Muscle of arm (tissue), 12 donors: Measurements from ENCODE around the gene PROSER1. TPM values are rescaled to one million over a fixed set of nuclear protein-coding genes. Genes with fewer than 3 reads are reported as not detected.
"Not testable (repeated sequence)": the region's sequence is repeated elsewhere in the genome, so short reads cannot be mapped to it uniquely, and the experiment has no call there.

Experiments
- DNase-seq: peaks from one replicate; pipeline ENCODE4 v3.0.0-alpha.2; 2013
- polyA plus RNA-seq, 12 donors: library from polyadenylated mRNA; unstranded; fragments of 120-200 nt; gene quantifications; one replicate each; pipeline ENCODE4 v1.2.1, GENCODE V29; 2013; ENCODE audit not compliant: insufficient read length in 12 of 12

The PROSER1 gene
- polyA plus RNA-seq, 12 donors, result 20.3 to 46.9 (median 32.1) TPM; not detected in 1

DNA sequence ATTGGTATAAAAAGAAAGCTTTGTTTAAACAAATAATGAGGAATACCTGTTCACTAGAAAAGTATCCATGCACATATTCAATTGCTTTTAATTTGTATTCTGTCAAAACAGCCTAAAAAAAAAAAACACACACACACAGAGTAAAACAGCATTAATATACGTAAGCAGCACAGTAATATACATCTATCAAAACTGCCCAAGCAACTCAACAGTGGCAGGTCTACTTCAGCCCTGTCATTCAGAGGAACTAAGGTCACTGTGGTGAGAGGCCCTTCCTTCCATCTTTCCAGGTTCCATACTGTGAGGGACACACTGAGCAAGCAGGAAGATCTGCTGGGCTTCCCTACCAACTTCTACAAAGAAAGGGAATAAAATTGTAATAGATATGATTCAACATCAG is 3.8 kb downstream of the PROSER1 start:
- DNase-seq, result no peak

DNA sequence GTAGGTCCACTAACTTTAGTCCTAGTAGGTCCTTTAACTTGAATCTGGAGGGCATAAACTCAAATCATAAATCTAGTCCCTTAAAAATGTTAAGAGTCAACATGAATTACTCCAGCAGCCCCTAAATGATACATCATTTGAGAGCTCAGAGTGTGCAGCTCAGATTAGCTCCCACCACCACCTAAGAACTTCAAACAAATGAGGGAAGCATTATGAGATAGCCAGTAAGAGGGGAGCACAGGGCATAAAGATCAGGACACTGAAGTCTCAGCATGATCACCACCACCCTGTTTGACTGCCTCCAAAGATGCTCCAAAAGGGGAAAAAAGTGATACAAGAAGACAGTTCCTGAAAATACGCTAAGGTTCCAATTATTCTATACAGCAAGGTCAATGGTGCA is 5.7 kb downstream of the PROSER1 start:
- no peak for DNase-seq

DNA sequence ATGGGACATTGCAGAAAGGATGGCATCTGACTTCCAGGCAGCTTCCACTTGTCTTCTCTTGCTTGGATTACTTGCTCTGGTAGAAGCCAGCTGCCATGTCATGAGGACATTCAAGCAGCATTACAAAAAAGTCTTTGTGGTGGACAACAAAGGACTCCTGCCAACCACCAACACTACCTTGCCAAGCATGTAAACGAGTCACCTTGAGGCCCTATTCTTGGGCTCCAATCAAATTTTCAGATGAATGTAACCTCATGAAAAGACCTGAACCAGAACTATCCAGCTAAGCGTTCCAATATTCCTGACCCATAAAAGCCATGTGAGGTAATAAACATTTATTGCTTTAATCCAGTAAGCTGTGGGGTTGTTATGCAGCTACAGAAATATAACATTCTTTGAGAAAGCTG is 12.5 kb downstream of the PROSER1 start:
- no peak for DNase-seq

DNA sequence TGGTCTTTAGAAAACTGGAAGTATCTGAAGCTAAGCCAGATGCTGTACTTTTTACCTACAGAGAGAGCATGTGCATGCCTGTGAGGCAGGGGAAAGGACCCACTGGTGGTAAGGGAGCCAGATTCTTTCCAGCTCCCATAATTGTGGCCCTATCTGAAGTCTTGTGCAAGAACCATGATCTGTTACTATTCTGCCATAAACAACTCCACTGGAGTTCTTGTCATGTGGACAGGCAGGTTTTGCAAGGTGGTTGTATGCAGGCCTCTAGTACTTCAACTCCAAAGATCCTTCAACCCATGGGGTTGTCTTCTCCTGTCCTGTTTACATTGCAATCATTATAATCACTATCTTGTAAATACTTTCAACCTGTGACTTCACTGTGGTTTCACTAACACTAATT is 14.1 kb downstream of the PROSER1 start:
- DNase-seq, result no peak

DNA sequence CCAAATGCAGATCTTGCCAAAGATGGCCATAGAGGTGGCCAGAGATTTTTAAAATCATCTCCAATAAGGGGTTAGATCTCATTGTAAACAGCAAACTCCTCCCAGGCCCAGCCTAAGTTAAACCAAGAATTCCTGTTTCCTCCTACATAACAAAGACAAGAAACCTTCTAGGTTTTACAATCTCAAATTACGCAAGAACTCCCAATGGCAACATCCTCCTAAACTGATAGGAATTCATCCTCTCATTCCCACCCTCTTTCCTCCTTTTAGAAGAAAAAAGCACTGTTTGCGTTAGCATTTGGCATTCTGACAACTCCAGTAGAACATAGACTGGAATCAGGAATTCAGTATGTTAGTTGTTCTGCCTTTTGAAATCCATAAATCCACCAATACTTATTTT is 14.6 kb downstream of the PROSER1 start:
- no peak for DNase-seq

DNA sequence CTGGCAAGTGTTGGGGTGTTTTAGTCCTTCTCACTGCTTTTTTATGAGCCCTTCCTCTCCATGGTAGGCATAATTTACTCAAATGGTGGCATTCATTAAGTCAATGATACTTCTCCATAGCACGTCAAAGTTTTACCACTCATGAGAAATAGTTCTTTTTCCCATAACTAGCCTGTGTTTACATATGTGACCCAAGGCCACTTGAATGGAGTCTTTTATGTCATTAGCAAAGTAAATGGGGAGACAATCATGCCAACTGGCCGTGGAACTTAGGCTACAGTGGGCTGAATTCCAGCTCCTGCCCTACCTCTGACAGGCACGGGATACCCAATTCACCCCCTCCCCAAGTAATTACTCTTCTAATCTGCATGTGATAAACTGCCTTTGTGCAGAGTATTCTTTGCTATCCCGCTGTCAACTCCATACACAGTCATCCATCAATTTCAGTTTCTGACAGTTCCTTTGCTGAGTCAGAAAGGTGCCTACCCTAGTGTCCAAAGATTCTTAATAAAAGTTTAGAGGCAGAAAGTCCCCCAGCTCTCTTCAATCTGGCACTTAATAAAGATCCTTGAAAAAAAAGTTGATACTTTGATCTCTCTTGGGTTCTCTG is 16.9 kb downstream of the PROSER1 start:
- DNase-seq, result no peak

DNA sequence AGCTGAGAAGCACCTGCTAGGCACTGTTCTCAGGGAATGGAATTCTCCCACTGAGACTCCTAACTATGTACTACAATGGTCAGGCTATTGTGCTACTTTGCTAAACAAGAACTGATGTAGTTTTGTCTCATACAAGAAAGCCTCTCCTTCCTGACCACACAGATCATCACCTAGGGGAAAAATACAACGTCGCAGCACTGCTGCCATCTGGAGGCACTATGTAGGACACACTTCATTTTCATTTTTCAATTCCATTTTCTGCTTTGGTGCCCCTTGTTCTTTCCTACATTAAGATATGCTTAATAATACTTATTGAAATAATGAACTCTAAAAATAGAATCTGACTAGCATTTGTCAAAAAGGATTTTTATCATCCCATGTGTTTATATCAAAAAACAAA is 21.1 kb downstream of the PROSER1 start:
- peak; percentile 23 for DNase-seq

DNA sequence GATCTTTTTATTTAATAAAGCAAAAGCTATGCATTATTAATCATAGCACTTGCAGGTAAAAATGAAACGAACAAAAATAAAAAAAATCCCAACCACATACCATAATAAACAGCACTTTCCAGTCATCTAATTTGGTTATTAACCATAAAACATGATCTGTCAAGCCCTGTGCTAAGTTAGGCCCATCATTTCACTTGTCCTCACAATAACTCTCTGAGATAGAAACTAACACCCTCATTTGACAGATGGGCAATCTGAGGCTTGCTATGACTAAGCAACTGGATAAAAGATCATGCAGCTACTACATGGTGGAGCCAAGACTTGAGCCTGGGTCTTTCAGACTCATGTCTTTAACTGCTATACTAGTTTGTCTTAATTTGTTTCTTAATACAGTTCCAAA is 21.8 kb downstream of the PROSER1 start:
- no peak for DNase-seq

DNA sequence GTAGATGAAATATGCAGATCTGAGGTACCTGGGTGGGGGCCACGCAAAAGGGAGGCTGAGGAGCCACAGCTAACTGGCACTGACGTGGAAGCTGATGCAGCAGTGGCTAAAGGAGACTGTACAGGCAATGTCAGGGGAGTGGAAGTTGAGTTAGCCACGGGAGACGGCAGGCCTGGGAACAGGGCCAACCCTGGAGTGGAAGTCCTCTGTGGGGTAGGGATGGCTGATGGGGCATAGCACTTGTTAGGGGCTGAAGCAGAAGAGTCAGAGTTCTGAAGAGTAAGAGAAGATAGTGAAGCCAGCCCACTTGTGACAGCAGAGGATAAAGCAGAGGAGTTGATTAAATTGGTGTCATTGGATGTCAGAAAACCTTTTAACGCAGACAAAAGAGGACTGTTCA is 24.4 kb downstream of the PROSER1 start:
- DNase-seq, result no peak

DNA sequence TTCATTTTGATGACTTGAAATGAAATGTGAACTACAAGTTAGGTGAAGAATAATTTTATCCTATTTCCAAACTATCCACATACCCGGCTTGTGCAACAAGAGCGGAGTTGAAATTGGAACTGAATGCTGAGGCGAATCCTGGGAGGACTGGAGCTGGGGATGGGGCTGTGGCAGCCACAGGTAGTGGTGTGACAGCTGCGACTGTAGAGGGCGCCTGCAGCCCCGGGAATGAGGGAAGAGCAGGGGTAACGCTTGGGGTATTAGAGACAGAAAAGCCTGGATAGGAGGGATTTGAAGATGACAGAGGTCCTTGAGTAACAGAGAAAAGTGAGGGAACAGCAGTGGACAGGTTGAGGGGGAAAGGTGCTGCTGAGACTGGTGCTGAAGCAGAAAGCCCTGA is 25.3 kb downstream of the PROSER1 start:
- no peak for DNase-seq

DNA sequence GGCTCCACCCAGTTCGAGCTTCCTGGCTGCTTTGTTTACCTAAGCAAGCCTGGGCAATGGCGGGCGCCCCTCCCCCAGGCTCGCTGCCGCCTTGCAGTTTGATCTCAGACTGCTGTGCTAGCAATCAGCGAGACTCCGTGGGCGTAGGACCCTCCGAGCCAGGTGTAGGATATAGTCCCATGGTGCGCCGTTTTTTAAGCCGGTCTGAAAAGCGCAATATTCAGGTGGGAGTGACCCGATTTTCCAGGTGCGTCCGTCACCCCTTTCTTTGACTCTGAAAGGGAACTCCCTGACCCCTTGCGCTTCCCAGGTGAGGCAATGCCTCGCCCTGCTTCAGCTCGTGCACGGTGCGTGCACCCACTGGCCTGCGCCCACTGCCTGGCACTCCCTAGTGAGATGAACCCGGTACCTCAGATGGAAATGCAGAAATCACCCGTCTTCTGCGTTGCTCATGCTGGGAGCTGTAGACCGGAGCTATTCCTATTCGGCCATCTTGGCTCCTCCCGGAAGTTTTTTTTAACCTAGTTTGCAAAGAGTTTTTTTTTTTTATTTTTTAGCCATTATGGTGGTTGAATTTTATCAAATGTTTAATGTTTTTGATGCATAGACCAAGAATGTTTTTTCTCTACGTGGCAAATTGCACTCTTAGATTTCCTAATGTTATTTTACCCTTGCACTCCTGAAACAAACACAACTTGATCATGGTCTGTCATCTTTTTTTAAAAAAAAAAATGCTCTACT is 31.3 kb downstream of the PROSER1 start:
- not testable (repeated sequence) for DNase-seq

DNA sequence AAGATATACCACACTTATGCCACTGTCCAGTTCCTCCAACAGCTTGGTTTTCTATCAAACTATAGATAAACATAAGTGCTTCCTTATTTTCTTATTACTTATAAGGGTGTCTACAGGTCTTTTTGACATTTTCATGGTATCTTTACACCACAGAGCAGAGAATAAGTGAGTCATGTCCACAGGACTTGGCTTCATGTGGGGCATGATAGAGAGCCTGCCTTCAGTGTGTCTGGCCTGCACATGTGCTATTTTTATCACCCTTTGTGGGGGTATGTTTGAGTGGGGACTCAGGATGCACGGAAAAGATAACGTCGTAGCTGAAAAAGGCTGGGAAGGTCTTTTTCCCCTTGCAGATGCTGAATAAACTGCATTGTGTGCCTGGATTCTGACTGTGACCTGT is 39.1 kb downstream of the PROSER1 start:
- DNase-seq, result no peak

DNA sequence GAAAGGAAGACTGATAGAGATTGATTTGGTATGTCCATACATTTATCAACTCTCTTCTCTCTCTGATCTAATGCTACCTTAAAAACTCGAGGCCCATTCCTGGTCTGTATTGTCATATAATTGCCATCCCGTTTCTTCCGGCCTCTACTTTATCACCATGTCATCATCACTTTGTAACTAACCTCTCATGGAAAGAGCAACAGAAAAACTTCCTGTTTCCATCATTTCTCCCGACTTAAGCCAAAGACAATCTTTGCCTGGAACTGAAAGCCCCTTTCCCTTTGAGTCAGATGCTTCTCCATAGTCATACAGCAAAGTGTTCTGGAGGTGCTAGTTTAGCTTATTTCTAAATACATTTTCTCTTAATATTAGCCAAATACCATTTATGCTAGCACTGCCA is 44.5 kb downstream of the PROSER1 start:
- DNase-seq, result no peak

DNA sequence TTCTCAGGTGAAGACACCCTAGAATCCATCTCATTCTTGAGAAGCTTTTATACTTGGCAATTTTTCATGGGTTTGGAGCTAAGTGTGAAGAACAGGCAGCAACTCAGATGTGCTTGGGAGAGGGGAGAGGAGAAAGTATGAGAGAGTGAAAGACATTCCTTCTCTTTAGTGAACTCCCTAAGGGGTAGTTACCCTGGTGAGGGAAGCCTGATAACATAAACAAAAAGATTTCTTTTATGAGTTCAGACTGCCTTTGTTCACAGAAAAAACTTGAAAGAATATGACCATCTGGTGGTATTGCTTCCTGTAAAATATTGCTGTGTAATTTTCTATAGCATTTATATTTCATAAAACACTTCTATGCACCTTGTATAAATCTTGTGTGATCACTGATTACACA is 47.2 kb downstream of the PROSER1 start, which contains the start of gene STOML3:
Gene STOML3 (minus strand): TSS at position 139 of the 400 bp plus-strand sequence. CDS start 110 bp downstream, at position 29.
- no peak for DNase-seq

DNA sequence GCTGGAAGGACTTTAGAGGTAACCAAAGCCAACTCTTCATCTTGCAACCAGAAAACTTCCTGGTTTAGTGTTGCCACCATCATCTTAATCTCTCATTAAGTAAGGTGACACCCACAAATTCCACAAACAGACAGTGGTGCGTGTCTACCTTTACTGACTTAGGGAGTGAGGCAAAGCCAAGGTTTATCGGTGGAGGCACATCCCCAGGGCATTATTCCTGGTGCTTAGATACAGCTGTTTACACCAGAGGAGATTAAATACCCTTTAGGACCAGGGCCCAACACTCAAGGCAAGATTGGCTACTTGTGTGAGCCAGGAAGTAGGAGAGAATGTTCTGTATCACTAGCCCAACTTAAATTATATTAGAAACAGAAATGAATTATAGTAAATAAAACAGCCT is 56.8 kb downstream of the PROSER1 start:
- DNase-seq, result no peak

DNA sequence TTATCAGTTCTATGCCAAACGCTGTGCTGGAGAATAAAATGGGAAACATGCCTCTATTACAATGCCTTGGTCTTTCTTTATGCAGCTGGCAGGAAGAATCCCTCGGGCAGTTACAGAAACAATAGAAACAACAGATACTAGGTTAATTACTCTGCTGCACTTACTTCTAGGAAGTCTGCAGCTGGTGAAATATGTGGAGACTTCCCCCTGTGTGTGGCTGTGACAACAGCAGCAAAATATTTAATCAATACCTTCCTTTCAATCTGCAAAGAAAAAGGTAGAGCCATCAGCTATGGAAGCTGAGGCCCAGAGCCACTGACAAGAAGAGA is 57.2 kb downstream of the PROSER1 start:
- DNase-seq, result no peak

DNA sequence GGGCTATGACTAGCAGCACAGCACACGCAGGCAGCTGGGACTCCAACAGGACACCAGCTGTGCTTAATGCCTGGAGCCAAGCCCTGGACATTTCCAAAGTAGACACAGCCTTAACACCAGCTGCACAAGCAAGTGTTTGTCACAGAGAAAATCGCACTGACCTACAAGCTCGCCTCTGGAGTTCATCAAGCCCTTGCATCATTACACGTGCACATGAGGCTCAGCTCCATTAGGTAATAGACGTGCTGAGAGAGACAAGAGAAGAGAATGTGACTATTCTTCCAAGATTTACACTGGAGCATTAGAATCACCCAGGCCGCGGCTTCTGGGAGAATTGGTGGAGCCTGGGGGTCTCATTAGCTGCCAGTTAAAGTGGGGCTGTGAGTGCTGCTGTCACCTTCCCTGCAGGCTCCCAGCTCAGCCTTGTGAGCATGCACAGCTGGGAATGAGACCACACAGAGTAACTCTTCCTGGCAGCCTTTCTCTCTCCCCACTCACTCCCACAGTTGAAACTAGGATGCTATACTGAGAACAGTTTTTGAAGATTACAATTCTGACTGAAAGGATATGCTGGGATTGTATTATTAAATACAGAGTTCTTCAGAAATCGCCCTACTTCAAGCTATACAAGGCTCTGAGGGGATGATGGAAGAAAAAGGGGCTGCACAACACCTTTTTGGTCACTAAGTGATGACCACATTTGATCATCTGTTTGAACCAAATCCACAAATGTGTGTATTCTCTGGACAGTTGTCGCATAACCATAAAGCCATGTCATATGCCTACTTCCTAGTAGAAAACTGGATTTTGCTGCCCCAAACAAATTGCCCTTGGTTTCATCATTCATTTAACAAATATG is 57.8 kb downstream of the PROSER1 start:
- peak; percentile 80 for DNase-seq

DNA sequence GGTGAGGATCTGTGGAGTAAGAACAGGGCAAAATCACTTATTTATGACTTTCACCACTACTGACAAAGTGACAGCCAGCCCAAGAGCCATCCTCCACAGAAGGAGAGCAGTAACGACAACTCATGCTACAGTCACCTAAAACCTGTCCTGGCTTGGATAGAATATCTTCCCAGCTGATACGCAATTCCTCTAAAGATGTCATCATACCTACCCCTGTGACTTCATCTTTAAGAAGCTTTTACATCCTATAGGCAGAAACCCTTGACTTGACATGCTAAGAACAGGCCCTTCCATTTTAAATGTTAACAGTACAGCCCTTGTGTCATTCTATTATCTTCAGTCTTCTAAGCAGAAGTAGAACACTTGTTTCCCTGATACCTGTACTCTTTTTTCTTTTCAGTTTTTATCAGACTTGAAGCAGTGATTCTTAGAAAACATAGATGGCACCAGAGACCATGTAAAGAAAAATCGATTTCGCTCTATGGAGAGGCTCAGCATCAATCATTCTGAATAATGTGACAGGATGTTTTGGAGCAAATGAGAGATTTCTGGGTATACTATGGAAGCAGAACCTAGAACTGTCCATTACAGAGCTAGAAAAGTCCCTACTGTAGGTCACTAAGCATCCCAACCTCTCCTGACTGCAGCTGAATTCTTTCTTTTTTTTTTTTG is 67.4 kb downstream of the PROSER1 start:
- DNase-seq, result no peak

DNA sequence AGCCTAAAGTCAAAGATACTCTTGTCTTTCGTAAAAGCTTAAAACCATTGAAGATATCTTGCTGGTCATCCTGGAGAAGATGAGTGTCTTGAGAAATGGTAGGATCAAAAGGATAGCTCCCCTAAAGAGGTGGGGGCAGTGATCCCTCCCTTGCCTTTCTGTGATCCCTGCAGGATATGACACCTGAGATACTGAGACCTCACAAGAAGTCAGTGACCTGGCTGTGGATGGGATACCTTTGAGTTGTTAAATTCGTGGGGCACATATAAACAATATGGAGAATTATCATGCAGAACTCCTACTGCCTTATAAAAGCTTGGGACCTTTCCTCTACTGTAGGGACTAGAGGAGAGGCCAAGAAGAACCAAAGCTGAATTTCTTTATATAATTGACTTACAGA is 68.7 kb downstream of the PROSER1 start:
- DNase-seq, result no peak

DNA sequence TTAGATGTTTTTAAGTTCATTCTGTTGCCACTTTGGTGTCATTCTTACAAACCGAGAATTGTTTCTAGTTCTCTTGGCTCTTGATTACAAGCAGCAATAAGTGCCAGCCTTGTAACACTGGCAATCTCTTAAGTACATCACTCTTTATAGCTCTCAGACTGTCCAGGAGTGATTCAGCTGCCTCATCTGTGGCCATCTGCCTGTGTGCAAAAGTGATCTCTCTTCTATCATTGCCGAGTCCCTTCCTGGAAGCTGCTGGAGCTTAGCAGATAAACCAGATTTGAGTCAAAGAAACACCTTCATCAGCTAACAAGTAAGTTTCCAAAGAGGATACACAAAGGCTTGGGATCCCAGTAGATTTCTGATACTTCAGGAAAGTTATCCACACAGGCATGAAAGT is 70.4 kb downstream of the PROSER1 start:
- DNase-seq, result no peak

DNA sequence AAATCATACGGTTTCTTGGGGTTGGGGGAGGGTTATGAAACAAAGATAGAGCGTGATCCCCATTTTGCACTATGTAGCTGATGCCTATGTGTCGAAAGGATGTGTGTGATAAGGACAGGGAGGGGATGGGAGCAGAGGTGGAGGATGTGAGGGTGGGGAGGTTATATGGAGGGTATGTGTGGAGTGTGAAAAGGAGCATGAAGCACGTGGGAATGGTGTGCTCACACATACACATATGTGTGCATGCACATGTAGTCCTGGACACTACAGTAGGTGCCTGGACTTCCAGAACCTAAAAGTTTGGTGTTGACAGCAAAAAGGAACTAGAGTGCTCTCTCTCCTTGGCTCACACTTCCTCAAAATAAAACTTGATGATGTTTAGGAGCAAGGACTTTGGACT is 72.6 kb downstream of the PROSER1 start:
- no peak for DNase-seq

DNA sequence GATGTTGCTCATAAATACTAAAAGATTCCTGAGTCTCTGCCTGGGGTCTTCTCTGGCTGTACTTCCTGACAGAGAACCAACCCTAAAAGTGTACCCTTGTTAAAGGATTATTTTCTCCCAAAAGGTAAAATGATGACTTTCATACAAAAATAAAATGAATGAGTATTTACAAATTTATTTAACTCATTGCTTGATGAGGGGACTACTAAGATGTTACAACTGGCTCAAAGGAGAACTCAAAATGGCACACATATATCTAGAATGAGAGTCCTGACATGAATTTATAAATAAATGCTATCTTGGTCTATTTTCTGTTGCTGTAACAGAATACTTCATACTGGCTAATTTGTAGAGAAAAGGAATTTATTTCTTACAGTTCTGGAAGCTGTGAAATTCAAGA is 77.7 kb downstream of the PROSER1 start:
- no peak for DNase-seq
